Dedifferentiated amniotic fluid mesenchymal stem cell (primary cell): ENCODE results near the gene ASTL.

Source experiments
- DNase-seq: peaks from one replicate; pipeline ENCODE4 v3.0.0-alpha.2; 2016; ENCODE audit errors: extremely low spot score

ASTL gene

GRCh38 chr2:96112501-96113366 lies 25.6 kb downstream of the ASTL start:
- DNase-seq = no peak

- no peak for DNase-seq
Observed at GRCh38 chr2:96111823-96112500, 26.3 kb downstream of the ASTL start.

- no peak for DNase-seq
Observed at GRCh38 chr2:96111257-96111640, 27.1 kb downstream of the ASTL start.

- no peak for DNase-seq
Observed at GRCh38 chr2:96110621-96111256, 27.6 kb downstream of the ASTL start.

- no peak for DNase-seq
Observed at GRCh38 chr2:96109931-96110511, 28.3 kb downstream of the ASTL start.

- no peak for DNase-seq
Observed at GRCh38 chr2:96109361-96109680, 29.0 kb downstream of the ASTL start.

- no peak for DNase-seq
Observed at GRCh38 chr2:96108541-96109360, 29.6 kb downstream of the ASTL start.

- no peak for DNase-seq
Observed at GRCh38 chr2:96108151-96108540, 30.2 kb downstream of the ASTL start.

- no peak for DNase-seq
Observed at GRCh38 chr2:96107708-96108065, 30.6 kb downstream of the ASTL start.

GRCh38 chr2:96106991-96107707 lies 31.2 kb downstream of the ASTL start:
- DNase-seq = no peak

- DNase-seq = no peak
Observed at GRCh38 chr2:96105994-96106715, 32.1 kb downstream of the ASTL start.

- no peak for DNase-seq
Observed at GRCh38 chr2:96105152-96105915, 33.0 kb downstream of the ASTL start.

GRCh38 chr2:96104487-96104861 lies 33.8 kb downstream of the ASTL start:
- DNase-seq = no peak

- no peak for DNase-seq
Observed at GRCh38 chr2:96103761-96104486, 34.4 kb downstream of the ASTL start.

- no peak for DNase-seq
Observed at GRCh38 chr2:96103187-96103601, 35.1 kb downstream of the ASTL start.

- no peak for DNase-seq
Observed at GRCh38 chr2:96102596-96103186, 35.6 kb downstream of the ASTL start.

- DNase-seq = no peak
Observed at GRCh38 chr2:96100893-96101304, 37.4 kb downstream of the ASTL start.
